Spleen (tissue), 11 donors: ENCODE results near the gene PPP2R5C. TPM values are rescaled to one million over a fixed set of nuclear protein-coding genes. Genes with fewer than 3 reads are reported as not detected.

ENCODE experiments used
- DNase-seq: peaks from one replicate; pipeline ENCODE4 v3.0.0-alpha.2; 2020
- H3K27ac ChIP-seq, 8 donors: fragments of 200-600 bp; sonication (generic) in 7 of 8; 1 replicate in 4 of 8; 2 replicates in 4 of 8; pipeline versions ENCODE4 v1.5.0 to v1.8.0; 2016 to 2021; ENCODE audit warnings: inconsistent platforms in 4 of 8, mild to moderate bottlenecking in 4 of 8, moderate library complexity in 1 of 8
- H3K27me3 ChIP-seq, 7 donors: fragments of 200-600 bp; sonication (generic) in 6 of 7; replicated peaks in 1 of 7; 1 replicate in 4 of 7; 2 replicates in 3 of 7; pipeline versions ENCODE4 v1.5.0 to v1.8.0; 2016 to 2021; ENCODE audit warnings: inconsistent platforms in 3 of 7, mild to moderate bottlenecking in 1 of 7
- H3K36me3 ChIP-seq, 6 donors: fragments of 200-600 bp; sonication (generic) in 5 of 6; 1 replicate in 4 of 6; 2 replicates in 2 of 6; pipeline versions ENCODE4 v1.5.0 to v1.8.0; 2016 to 2021; ENCODE audit warnings: inconsistent platforms in 2 of 6
- H3K4me1 ChIP-seq, 6 donors: fragments of 200-600 bp; sonication (generic) in 5 of 6; 1 replicate in 3 of 6; 2 replicates in 3 of 6; pipeline versions ENCODE4 v1.5.0 to v1.8.0; 2016 to 2021; ENCODE audit warnings: inconsistent platforms in 3 of 6
- H3K4me3 ChIP-seq, 8 donors: fragments of 200-600 bp; sonication (generic) in 7 of 8; 1 replicate in 4 of 8; 2 replicates in 4 of 8; pipeline versions ENCODE4 v1.5.0 to v1.8.0; 2016 to 2021; ENCODE audit warnings: inconsistent platforms in 4 of 8, mild to moderate bottlenecking in 4 of 8, moderate library complexity in 2 of 8
- H3K9me3 ChIP-seq, 8 donors: fragments of 200-600 bp; sonication (generic) in 7 of 8; 1 replicate in 4 of 8; 2 replicates in 4 of 8; pipeline versions ENCODE4 v1.5.0 to v1.8.0; 2016 to 2021; ENCODE audit warnings: inconsistent platforms in 4 of 8
- POLR2A ChIP-seq, 3 donors: fragments of 450-650 bp; IDR thresholded peaks; one replicate each; pipeline ENCODE4 v1.5.1; 2017; ENCODE audit warnings: antibody characterized with exemption in 3 of 3, mild to moderate bottlenecking in 1 of 3
- POLR2AphosphoS5 ChIP-seq, 3 donors: sonication (generic); formaldehyde crosslinking; IDR thresholded peaks; one replicate each; pipeline ENCODE4 v1.5.1; 2017; ENCODE audit warnings: antibody characterized with exemption in 3 of 3
- WGBS, 5 donors: extraction: QIAGEN DNeasy Blood & Tissue Kit in 3 of 5; methylation state at CpG; one replicate each; pipeline versions ENCODE4 v1.1.5 to v1.1.7; 2013 to 2018; 5-methylcytosine and 5-hydroxymethylcytosine counted together
- intact Hi-C: fragments of 100-400 bp; cut with DNase I; formaldehyde crosslinking; loops from one replicate; pipeline ENCODE4 v1.15.0; 2023; ENCODE audit warnings: low total_unique reads
- polyA plus RNA-seq, 3 donors: library from polyadenylated mRNA; stranded (reverse); fragments of 200-250 nt; gene quantifications; one replicate each; pipeline ENCODE4 v1.2.1, GENCODE V29; 2013
- total RNA-seq, 7 donors: library from RNA; depleted of rRNA in 3 of 7; stranded (reverse); fragments of >200 nt in 3 of 7; fragmentation: NEBNext Ultra II Directional in 4 of 7; extraction: Animal tissue kit (Norgen Biotek cat#: 25700) in 4 of 7; gene quantifications; one replicate each; pipeline versions ENCODE4 v1.1.0 to v1.2.1, GENCODE V29; 2016 to 2021
- TF ChIP-seq, protein P1 (sequence below), 11 experiments: fragments of 200-600 bp in 7 of 11; fragments of 450-650 bp in 4 of 11; sonication (generic) in 4 of 11; IDR thresholded peaks in 8 of 11; conservative IDR thresholded peaks in 3 of 11; 1 replicate in 7 of 11; 2 replicates in 4 of 11; pipeline versions ENCODE4 v1.4.0 to v1.8.0; 2016 to 2021; ENCODE audit warnings: antibody characterized with exemption in 11 of 11, inconsistent platforms in 4 of 11, mild to moderate bottlenecking in 1 of 11
- donor health status: healthy with polysubstance abuse.
- donor health status: DM: no; HTN: no; CAD: no; lungs with moderate emphysema.
- donor health status: DM: no; HTN: no; CAD: no.
- donor health status: Bipolar disorder and iron deficiency.
- donor health status: healthy.
- donor health status: DM: no; HTN: no; CAD: no.
- donor health status: DM: yes; HTN: yes; CAD: no.

Gene PPP2R5C
- total and polyA plus RNA-seq, 10 donors: 80.8 to 322 (median 198) TPM

DNA sequence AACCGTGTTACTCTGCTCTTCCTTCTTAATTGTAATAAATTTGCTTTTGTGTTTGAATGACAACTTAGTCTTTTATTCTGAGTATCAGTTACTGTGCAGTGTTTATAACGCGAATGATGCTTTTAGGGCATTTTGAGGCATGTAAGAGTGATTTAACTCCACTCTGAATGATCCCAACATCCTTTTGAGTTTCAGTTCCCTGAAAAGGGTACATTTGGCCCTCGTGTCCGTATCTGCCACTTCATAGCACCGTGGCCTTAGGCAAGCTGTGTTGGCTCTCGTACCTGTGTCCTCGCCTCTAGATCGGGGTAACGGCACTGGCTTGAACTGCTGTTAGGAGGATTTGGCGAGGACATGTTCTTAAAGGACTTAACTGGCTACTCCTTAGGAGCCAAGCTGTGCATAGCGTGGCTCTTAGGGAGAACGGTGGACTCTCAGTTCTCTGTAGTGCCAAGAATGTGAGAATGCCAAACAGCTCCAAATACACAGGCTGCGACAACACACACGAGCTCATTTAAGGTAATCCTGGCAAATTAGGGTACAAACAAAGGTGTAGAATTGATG lies 92.0 kb downstream of the PPP2R5C start:
- Histone ChIP-seq H3K4me1 (peaks cover 46 to 100% (median 82%) of the 10 kb centered on the region in 6 donors), H3K27ac (peak overlapping the region in 5 of 8 donors; percentile 35 to 77 (median 69)), H3K27me3 (no peaks in the 10 kb centered on the region), H3K36me3 (peaks cover 0 to 36% (median 12%) of the 10 kb centered on the region in 6 donors), H3K9me3 (no peaks in the 10 kb centered on the region), H3K4me3 (peak overlapping the region in 1 of 8 donors; percentile 14)
- peak in 1 of 3 donors; percentile 28 for TF ChIP-seq POLR2AphosphoS5 (IDR thresholded peaks at IDR 0.05)
- TF ChIP-seq, protein P1, sequence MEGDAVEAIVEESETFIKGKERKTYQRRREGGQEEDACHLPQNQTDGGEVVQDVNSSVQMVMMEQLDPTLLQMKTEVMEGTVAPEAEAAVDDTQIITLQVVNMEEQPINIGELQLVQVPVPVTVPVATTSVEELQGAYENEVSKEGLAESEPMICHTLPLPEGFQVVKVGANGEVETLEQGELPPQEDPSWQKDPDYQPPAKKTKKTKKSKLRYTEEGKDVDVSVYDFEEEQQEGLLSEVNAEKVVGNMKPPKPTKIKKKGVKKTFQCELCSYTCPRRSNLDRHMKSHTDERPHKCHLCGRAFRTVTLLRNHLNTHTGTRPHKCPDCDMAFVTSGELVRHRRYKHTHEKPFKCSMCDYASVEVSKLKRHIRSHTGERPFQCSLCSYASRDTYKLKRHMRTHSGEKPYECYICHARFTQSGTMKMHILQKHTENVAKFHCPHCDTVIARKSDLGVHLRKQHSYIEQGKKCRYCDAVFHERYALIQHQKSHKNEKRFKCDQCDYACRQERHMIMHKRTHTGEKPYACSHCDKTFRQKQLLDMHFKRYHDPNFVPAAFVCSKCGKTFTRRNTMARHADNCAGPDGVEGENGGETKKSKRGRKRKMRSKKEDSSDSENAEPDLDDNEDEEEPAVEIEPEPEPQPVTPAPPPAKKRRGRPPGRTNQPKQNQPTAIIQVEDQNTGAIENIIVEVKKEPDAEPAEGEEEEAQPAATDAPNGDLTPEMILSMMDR (IDR thresholded peaks at IDR 0.05 in 8 of 11, conservative IDR thresholded peaks at IDR 0.05 in 3 of 11): no peak
- no peak for DNase-seq
- WGBS, 5 donors: 83 to 91% (median 85%) methylated on average over 15 of the region's 15 CpGs
- intact Hi-C loops: no loop called here

DNA sequence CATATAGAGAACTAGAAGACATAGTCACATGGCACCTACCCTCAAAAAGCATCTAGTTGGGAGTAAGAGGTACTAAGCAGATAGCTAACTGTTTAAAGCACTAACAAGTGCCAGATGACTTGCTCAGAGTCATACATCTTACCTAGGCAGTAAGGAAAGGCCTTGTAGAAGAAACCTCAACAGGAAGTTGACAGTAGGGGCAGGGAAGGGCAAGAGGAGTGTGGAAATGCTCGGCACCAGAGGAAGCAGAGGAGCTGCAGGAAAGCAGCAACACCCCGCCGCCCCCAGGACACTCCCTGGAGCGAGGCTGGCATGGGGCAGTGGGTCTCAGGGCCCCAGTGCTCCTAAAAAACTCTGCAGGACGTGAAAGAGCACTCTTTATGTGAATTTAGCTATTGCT lies 92.9 kb downstream of the PPP2R5C start:
- no peaks in the 10 kb centered on the region for H3K9me3 ChIP-seq
- peak overlapping the region; percentile 32 to 77 (median 62) for H3K27ac ChIP-seq
- WGBS, 5 donors: 21 to 39% (median 26%) methylated on average over 5 of the region's 5 CpGs
- H3K4me1 ChIP-seq: peaks cover 47 to 100% (median 81%) of the 10 kb centered on the region in 6 donors
- DNase-seq: no peak
- peak overlapping the region in 1 of 8 donors; percentile 14 for H3K4me3 ChIP-seq
- intact Hi-C loops: no loop called here
- TF ChIP-seq POLR2AphosphoS5 (IDR thresholded peaks at IDR 0.05): peak; percentile 55 to 63 (median 55)
- TF ChIP-seq POLR2A (IDR thresholded peaks at IDR 0.05): no peak
- TF ChIP-seq, protein P1 (IDR thresholded peaks at IDR 0.05 in 8 of 11, conservative IDR thresholded peaks at IDR 0.05 in 3 of 11): no peak
- peaks cover 0 to 39% (median 12%) of the 10 kb centered on the region in 6 donors for H3K36me3 ChIP-seq
- no peaks in the 10 kb centered on the region for H3K27me3 ChIP-seq

DNA sequence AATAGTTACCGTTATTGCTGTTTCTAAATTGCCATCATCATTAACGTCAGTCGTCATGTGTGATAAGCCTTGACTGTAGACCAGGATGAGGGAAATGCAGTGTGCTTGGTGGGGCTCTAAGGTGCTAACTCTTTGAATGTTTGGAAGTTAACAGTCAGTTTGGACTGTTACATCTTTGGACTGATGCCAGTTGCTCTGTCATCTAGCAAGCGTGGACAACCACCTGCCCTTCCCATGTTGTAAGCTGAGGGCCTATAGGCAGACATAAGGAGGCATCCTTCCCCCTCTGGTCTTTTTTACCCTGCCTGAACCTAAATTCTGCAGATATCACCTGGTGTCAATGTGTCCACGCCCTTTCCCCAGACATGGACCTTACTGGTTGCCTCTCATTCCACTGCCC lies 94.4 kb downstream of the PPP2R5C start:
- no peak for TF ChIP-seq POLR2A (IDR thresholded peaks at IDR 0.05)
- TF ChIP-seq POLR2AphosphoS5 (IDR thresholded peaks at IDR 0.05): no peak
- TF ChIP-seq, protein P1 (IDR thresholded peaks at IDR 0.05 in 8 of 11, conservative IDR thresholded peaks at IDR 0.05 in 3 of 11): no peak
- peaks cover 0 to 52% (median 12%) of the 10 kb centered on the region in 6 donors for H3K36me3 ChIP-seq

DNA sequence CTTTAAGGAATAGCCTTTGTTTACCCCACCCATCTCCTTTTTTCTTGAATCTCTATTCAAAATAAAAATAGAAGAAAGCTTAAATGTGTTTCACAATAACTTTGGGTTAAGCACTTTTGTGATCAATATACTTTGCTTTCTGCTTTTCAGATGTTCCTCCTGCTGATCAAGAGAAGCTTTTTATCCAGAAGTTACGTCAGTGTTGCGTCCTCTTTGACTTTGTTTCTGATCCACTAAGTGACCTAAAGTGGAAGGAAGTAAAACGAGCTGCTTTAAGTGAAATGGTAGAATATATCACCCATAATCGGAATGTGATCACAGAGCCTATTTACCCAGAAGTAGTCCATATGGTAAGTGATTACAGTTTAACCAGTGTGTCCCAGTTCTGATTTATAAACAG lies 95.0 kb downstream of the PPP2R5C start:
- peaks cover 0 to 54% (median 14%) of the 10 kb centered on the region in 6 donors for H3K36me3 ChIP-seq
- no peak overlapping the region for H3K4me3 ChIP-seq
- intact Hi-C loops: no loop called here
- no peaks in the 10 kb centered on the region for H3K27me3 ChIP-seq
- H3K4me1 ChIP-seq: peaks cover 37 to 100% (median 64%) of the 10 kb centered on the region in 6 donors
- H3K9me3 ChIP-seq: no peaks in the 10 kb centered on the region
- H3K27ac ChIP-seq: peak overlapping the region in 3 of 8 donors; percentile 31 to 40 (median 31)
- TF ChIP-seq POLR2A (IDR thresholded peaks at IDR 0.05): no peak
- TF ChIP-seq, protein P1 (IDR thresholded peaks at IDR 0.05 in 8 of 11, conservative IDR thresholded peaks at IDR 0.05 in 3 of 11): no peak
- 50 to 79% (median 78%) methylated on average over 4 of the region's 4 CpGs for WGBS, 5 donors
- no peak for DNase-seq

More for the DNA sequence above, 94.4 kb downstream of the PPP2R5C start:
- Histone ChIP-seq H3K27me3 (no peaks in the 10 kb centered on the region), H3K27ac (peak overlapping the region in 2 of 8 donors; percentile 31 to 40), H3K4me1 (peaks cover 37 to 100% (median 70%) of the 10 kb centered on the region in 6 donors), H3K9me3 (no peaks in the 10 kb centered on the region), H3K4me3 (no peak overlapping the region)
- intact Hi-C loops: no loop called here
- 76 to 89% (median 82%) methylated on average over 5 of the region's 5 CpGs for WGBS, 5 donors
- no peak for DNase-seq
